Osteoblast (primary cell): ENCODE measurements around the gene TMEM134. TPM values are rescaled to one million over a fixed set of nuclear protein-coding genes. Genes with fewer than 3 reads are reported as not detected.

ENCODE experiments used
- DNase-seq: peaks from one replicate; pipeline ENCODE4 v3.0.0; 2011; ENCODE audit warnings: low spot score, mixed read lengths; ENCODE audit not compliant: insufficient read length; ENCODE audit errors: missing footprints
- H2AFZ ChIP-seq: 2 replicates; pipeline ENCODE4 v1.6.0; 2011; ENCODE audit warnings: mild to moderate bottlenecking, low read length
- H3K27ac ChIP-seq: 2 replicates; pipeline ENCODE4 v1.5.1; 2011; ENCODE audit warnings: mild to moderate bottlenecking, low read depth, low read length, moderate library complexity
- H3K27me3 ChIP-seq: 2 replicates; pipeline ENCODE4 v1.6.0; 2012; ENCODE audit warnings: mild to moderate bottlenecking, control low read depth, inconsistent platforms, low read length, moderate library complexity; ENCODE audit not compliant: insufficient read depth
- H3K36me3 ChIP-seq: 2 replicates; pipeline ENCODE4 v1.5.1; 2011; ENCODE audit warnings: mild to moderate bottlenecking, low read length, control low read depth, moderate library complexity; ENCODE audit not compliant: insufficient read depth
- H3K4me1 ChIP-seq: 2 replicates; pipeline ENCODE4 v1.5.1; 2011; ENCODE audit warnings: mild to moderate bottlenecking, low read length, control low read depth, moderate library complexity; ENCODE audit not compliant: insufficient read depth
- H3K4me2 ChIP-seq: 2 replicates; pipeline ENCODE4 v1.6.0; 2011; ENCODE audit warnings: mild to moderate bottlenecking, low read length; ENCODE audit not compliant: insufficient read depth
- H3K4me3 ChIP-seq: fragments of 200-600 bp; sonication (generic); 3 replicates; pipeline ENCODE4 v1.5.1; 2012; ENCODE audit warnings: mild to moderate bottlenecking, low read length, inconsistent platforms; ENCODE audit not compliant: insufficient read depth
- H3K79me2 ChIP-seq: 2 replicates; pipeline ENCODE4 v1.6.0; 2012; ENCODE audit warnings: mild to moderate bottlenecking, low read length, control low read depth, inconsistent platforms; ENCODE audit not compliant: insufficient read depth
- H3K9me3 ChIP-seq: 2 replicates; pipeline ENCODE4 v1.5.1; 2011; ENCODE audit warnings: low read depth, low read length, control low read depth
- H4K20me1 ChIP-seq: 2 replicates; pipeline ENCODE4 v1.6.0; 2012; ENCODE audit warnings: mild to moderate bottlenecking, low read length, control low read depth; ENCODE audit not compliant: insufficient read depth
- CTCF ChIP-seq: IDR thresholded peaks from 2 replicates; pipeline ENCODE4 v1.5.1; 2011; ENCODE audit warnings: mild to moderate bottlenecking, low read depth, low read length, moderate library complexity; ENCODE audit errors: extremely low read depth
- total RNA-seq: library from RNA; depleted of rRNA; stranded (reverse); fragments of >200 nt; gene quantifications from 2 replicates; pipeline ENCODE4 v1.2.3, GENCODE V29; 2012

The TMEM134 gene
- total RNA-seq, 1 donor = 29.3 TPM

DNA sequence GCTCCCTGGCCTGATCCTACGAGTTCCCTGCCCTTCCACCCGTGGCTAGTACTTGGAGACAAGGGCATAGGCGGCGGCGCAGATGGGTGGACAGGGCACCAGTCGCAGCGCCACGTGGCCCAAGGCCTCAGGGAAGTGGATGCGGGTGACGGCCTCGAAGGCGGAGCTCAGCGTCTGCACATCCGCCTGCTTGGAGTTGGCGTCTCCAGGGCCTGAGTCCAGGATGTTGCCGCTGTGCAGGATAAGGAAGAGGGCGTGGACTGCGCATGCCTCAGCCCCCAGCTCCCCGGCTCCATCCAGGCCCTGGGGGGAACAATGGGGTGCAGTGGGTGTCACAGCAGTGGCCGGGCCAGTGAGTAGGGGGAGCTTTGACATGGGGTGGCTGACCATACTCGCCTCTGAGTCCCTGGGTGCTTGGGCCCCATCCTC is 29.5 kb upstream of the TMEM134 start:
- TF ChIP-seq CTCF = no peak
- Histone ChIP-seq H3K36me3 (peaks cover 8% of the 10 kb centered on the region), H4K20me1 (peaks cover 7% of the 10 kb centered on the region), H3K27me3 (no peaks in the 10 kb centered on the region), H3K79me2 (peaks cover under 1% of the 10 kb centered on the region), H2AFZ (no peak overlapping the region), H3K9me3 (no peaks in the 10 kb centered on the region), H3K4me3 (no peak overlapping the region), H3K27ac (no peak overlapping the region), H3K4me1 (no peaks in the 10 kb centered on the region), H3K4me2 (no peak overlapping the region)
- no peak for DNase-seq

GRCh38 chr11:67497656-67498291 is 28.7 kb upstream of the TMEM134 start:
- H3K4me2 ChIP-seq = no peak overlapping the region
- no peak overlapping the region for H3K27ac ChIP-seq
- no peaks in the 10 kb centered on the region for H3K4me1 ChIP-seq
- DNase-seq = peak; percentile 69
- peaks cover 8% of the 10 kb centered on the region for H3K36me3 ChIP-seq
- H3K9me3 ChIP-seq = no peaks in the 10 kb centered on the region
- H3K4me3 ChIP-seq = no peak overlapping the region
- no peaks in the 10 kb centered on the region for H3K27me3 ChIP-seq
- H2AFZ ChIP-seq = no peak overlapping the region
- TF ChIP-seq CTCF = no peak
- H3K79me2 ChIP-seq = no peaks in the 10 kb centered on the region
- peaks cover 5% of the 10 kb centered on the region for H4K20me1 ChIP-seq

DNA sequence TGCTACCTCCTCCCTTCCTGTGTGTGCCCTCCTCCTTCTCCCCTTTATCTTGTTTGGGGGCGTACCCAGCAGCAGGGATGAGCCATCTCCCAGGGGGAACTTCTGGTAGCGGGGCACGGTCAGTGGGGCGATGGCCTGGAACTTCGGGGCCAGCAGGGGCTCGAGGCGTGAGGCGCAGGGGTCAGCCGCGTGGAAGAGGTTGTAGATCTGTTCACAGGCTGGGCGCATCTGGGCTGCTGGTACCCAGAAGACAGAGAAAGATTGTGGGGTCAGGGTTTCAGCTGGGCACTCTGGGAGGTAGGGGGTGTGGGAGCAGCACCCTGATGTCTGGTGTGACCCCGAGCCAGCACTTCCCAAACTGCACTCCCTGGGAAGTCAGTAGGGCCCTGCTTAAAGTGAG is 27.1 kb upstream of the TMEM134 start:
- H3K4me2 ChIP-seq = no peak overlapping the region
- peaks cover 8% of the 10 kb centered on the region for H3K36me3 ChIP-seq
- no peaks in the 10 kb centered on the region for H3K9me3 ChIP-seq
- H3K79me2 ChIP-seq = no peaks in the 10 kb centered on the region
- H3K27ac ChIP-seq = no peak overlapping the region
- DNase-seq = peak; percentile 86
- H4K20me1 ChIP-seq = no peaks in the 10 kb centered on the region
- H3K27me3 ChIP-seq = no peaks in the 10 kb centered on the region
- no peak overlapping the region for H2AFZ ChIP-seq
- TF ChIP-seq CTCF = no peak
- no peaks in the 10 kb centered on the region for H3K4me1 ChIP-seq
- no peak overlapping the region for H3K4me3 ChIP-seq

DNA sequence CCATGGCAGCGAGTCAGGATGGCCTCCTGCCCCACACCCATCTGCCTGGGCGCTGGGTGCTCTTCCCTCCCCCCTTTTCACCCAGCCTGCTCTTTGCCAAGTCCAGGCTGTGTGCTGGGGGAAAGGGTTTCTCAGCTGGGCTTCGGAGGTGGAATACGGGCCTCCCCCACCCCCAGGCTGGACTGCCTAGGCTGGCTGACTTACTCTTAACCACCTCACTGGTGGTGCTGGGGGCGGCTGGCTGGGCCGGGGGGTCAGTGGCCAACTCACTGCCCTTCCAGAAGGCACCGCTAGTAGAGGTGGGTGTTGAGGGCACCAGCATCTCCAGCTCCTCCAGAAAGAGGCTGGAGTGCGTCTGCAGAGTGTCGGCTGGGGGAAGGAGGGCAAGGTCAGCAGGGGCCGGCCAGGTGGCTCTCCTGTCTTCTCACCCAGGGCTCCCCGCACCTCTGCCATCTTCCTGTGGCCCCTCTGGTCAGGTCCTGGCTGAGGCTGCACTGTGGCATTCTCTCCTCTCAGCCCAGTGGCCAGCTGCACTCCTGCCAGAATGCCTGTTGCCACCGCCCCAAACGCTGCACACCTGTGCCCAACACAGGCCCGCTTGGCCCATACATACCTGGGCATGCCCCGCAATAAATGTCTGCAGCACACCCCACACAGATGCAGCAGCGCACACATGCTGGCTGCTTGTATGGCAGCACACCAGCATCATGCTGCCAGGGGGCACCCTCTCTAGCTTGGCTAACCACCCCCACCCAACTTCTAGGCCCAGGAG is 26.4 kb upstream of the TMEM134 start:
- H3K4me3 ChIP-seq = no peak overlapping the region
- H4K20me1 ChIP-seq = no peaks in the 10 kb centered on the region
- DNase-seq = peak; percentile 88
- no peaks in the 10 kb centered on the region for H3K9me3 ChIP-seq
- H3K79me2 ChIP-seq = no peaks in the 10 kb centered on the region
- H2AFZ ChIP-seq = no peak overlapping the region
- no peak overlapping the region for H3K27ac ChIP-seq
- no peak for TF ChIP-seq CTCF
- H3K36me3 ChIP-seq = peaks cover 7% of the 10 kb centered on the region
- H3K4me1 ChIP-seq = no peaks in the 10 kb centered on the region
- no peak overlapping the region for H3K4me2 ChIP-seq
- H3K27me3 ChIP-seq = no peaks in the 10 kb centered on the region
